NT2/D1 (cell line): ENCODE measurements around the gene WDR47.

Experiments used
- SUZ12 ChIP-seq: IDR thresholded peaks from 2 replicates; pipeline ENCODE4 v1.6.1; 2011; ENCODE audit not compliant: insufficient read length, insufficient read depth; ENCODE audit errors: extremely low read depth
- YY1 ChIP-seq: IDR thresholded peaks from 2 replicates; pipeline ENCODE4 v1.6.1; 2011; ENCODE audit not compliant: insufficient read length, insufficient read depth
- ZNF274 ChIP-seq: IDR thresholded peaks from 2 replicates; pipeline ENCODE4 v1.6.1; 2011; ENCODE audit warnings: mild to moderate bottlenecking, low read depth, low read length

DNA sequence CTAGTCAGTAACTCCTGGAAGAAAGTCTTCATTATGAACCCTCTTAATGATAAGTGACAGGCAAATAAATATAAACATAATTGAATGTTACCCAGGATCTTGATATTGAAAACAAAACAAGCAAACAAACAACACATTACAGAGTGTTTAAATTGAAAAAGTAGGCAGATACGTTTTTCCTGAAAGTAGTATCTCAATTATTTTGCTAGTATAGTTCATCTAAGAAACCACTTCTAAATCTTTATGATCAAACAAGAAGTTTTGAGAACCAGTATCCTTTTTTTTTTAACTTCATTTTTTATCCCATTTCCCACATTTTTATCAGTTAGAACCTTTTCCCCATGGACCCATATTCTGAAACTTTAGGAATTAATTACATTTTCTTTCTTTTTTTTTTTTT is 3.7 kb upstream of the WDR47 start:
- TF ChIP-seq YY1 = no peak
- TF ChIP-seq ZNF274 = no peak
- TF ChIP-seq SUZ12 = no peak
